Measurements from ENCODE around the gene DOP1B.

DNA sequence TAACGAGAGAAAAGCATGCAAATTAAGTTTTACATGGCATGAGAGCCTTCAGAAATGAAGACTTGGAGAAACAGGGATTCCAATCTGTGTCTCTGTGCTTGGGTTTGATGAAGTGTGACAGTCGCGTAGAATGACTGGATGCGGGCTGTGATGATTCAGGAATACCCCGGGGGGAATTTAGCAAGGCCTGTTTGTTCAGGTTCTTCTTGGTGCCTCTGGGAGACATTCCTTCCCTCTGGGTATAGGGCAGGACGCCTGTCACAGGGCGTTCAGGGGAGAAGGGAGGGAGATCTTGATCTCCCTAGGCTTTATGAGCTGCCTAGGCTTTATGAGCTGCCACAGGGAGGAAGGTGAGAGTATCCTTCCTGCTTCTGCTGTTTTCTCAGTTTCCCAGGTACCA lies 36.6 kb downstream of the DOP1B start:
- no peak for TF ChIP-seq CTCF (IDR thresholded peaks at IDR 0.05)
- TF ChIP-seq EP300 (IDR thresholded peaks at IDR 0.05) = no peak
- TF ChIP-seq POLR2AphosphoS5 (IDR thresholded peaks at IDR 0.05) = no peak
